Measurements from ENCODE around the gene TRIM65. TPM values are rescaled to one million over a fixed set of nuclear protein-coding genes. Genes with fewer than 3 reads are reported as not detected.

TRIM65 gene
- total and polyA plus RNA-seq, 2 experiments from 2014 or later: 12.5 to 16.8 TPM

- H3K4me3 ChIP-seq: no peak overlapping the region
- no peak overlapping the region for H3K27ac ChIP-seq
- no peak overlapping the region for H3K4me2 ChIP-seq
- WGBS (ENCODE audit: low lambda C conversion rate, missing lambda C conversion rate): 93% methylated on average over 15 of the region's 15 CpGs
- no peak overlapping the region for H2AFZ ChIP-seq
- H3K9me3 ChIP-seq (ENCODE audit: low read depth): no peaks in the 10 kb centered on the region
- no peak for DNase-seq (ENCODE audit: low spot score)
- H3K36me3 ChIP-seq (replicated peaks; ENCODE audit: insufficient read depth, low read depth): no peaks in the 10 kb centered on the region
- H4K20me1 ChIP-seq (ENCODE audit: insufficient read depth, poor library complexity, severe bottlenecking): no peaks in the 10 kb centered on the region
- H3K9me2 ChIP-seq (replicated peaks; ENCODE audit: insufficient read depth): no peaks in the 10 kb centered on the region
- H3K27me3 ChIP-seq: peaks cover 9% of the 10 kb centered on the region
- peaks cover 1% of the 10 kb centered on the region for H3K4me1 ChIP-seq (ENCODE audit: insufficient read depth)
- H3K79me2 ChIP-seq: no peaks in the 10 kb centered on the region
- TF ChIP-seq CTCF (IDR thresholded peaks at IDR 0.05; ENCODE audit: poor library complexity) (no peak), EZH2phosphoT487 (IDR thresholded peaks at IDR 0.05; ENCODE audit: low read depth, severe bottlenecking, unreplicated experiment) (no peak), EZH2 (IDR thresholded peaks at IDR 0.05; ENCODE audit: borderline replicate concordance) (no peak)
These were observed 14.9 kb downstream of the TRIM65 start for GRCh38 chr17:75881678-75882454.

GRCh38 chr17:75880266-75880665 lies 16.5 kb downstream of the TRIM65 start:
- no peak overlapping the region for H3K27ac ChIP-seq
- no peaks in the 10 kb centered on the region for H3K9me2 ChIP-seq (replicated peaks; ENCODE audit: insufficient read depth)
- WGBS (ENCODE audit: low lambda C conversion rate, missing lambda C conversion rate): 79% methylated on average over 7 of the region's 7 CpGs
- TF ChIP-seq EZH2 (IDR thresholded peaks at IDR 0.05; ENCODE audit: borderline replicate concordance): no peak
- no peak for TF ChIP-seq EZH2phosphoT487 (IDR thresholded peaks at IDR 0.05; ENCODE audit: low read depth, severe bottlenecking, unreplicated experiment)
- TF ChIP-seq CTCF (IDR thresholded peaks at IDR 0.05; ENCODE audit: poor library complexity): no peak
- no peak overlapping the region for H3K4me2 ChIP-seq
- no peak overlapping the region for H2AFZ ChIP-seq
- H3K27me3 ChIP-seq: peaks cover 9% of the 10 kb centered on the region
- no peaks in the 10 kb centered on the region for H3K36me3 ChIP-seq (replicated peaks; ENCODE audit: insufficient read depth, low read depth)
- no peaks in the 10 kb centered on the region for H3K9me3 ChIP-seq (ENCODE audit: low read depth)
- no peaks in the 10 kb centered on the region for H4K20me1 ChIP-seq (ENCODE audit: insufficient read depth, poor library complexity, severe bottlenecking)
- H3K4me1 ChIP-seq (ENCODE audit: insufficient read depth): peaks cover 13% of the 10 kb centered on the region
- DNase-seq (ENCODE audit: low spot score): no peak
- no peaks in the 10 kb centered on the region for H3K79me2 ChIP-seq
- no peak overlapping the region for H3K4me3 ChIP-seq

DNA sequence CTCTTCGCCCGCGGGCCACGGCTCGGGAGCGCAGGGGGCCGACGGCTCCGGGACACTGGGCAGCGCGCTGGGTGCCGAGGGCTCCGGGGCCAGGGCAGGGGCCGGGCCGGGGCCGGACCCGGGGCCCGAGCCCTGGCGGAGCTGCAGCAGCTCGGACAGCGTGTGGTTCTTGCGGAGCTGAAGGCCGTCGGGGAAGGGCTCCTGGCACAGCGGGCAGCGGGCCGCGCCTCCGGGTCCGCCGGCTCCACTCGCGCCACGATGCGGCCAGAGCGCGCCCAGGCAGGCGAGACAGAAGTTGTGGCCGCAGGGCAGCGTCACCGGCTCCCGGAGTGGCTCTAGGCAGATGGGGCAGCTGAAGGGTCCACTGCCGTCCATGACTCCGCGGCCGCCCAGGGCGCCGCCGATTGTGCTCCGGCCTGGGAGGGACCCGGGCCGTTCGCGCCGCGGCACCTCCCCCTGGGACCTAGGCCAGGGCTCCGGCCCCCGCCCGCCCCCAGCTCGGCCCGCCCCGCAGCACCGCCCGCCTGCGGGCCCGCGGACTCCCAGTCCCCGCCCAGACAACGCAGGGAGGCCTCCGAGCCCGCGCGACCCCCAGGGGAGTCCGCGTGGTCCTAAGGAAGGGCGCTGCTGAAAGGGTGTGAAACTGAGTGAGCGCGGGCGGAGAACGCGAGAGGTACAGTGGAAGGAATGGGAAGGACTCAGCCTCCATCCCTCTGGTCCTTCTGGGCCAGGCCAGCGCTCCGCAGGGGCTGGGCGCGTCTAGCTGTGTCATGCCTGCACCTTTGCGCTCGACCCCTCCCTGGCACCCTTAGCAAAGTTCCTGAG lies 18.4 kb downstream of the TRIM65 start, which contains the start of gene TRIM47:
TSS of gene TRIM47 (minus strand) at position 408 of the 825 bp plus-strand sequence. CDS start at position 375, 33 bp downstream.
- Histone ChIP-seq H4K20me1 (ENCODE audit: insufficient read depth, poor library complexity, severe bottlenecking) (no peaks in the 10 kb centered on the region), H3K36me3 (replicated peaks; ENCODE audit: insufficient read depth, low read depth) (no peaks in the 10 kb centered on the region), H3K9me2 (replicated peaks; ENCODE audit: insufficient read depth) (no peaks in the 10 kb centered on the region), H3K79me2 (no peaks in the 10 kb centered on the region), H3K4me3 (peak within 1 kb of the TSS; percentile 26), H3K9me3 (ENCODE audit: low read depth) (no peaks in the 10 kb centered on the region), H3K27me3 (peaks cover 9% of the 10 kb centered on the region), H3K4me2 (peak within 1 kb of the TSS; percentile 80), H3K27ac (peak within 1 kb of the TSS; percentile 71), H2AFZ (peak within 1 kb of the TSS; percentile 28), H3K4me1 (ENCODE audit: insufficient read depth) (peaks cover 13% of the 10 kb centered on the region)
- DNase-seq (ENCODE audit: low spot score): peak; percentile 71
- peak; percentile 14 for TF ChIP-seq CTCF (IDR thresholded peaks at IDR 0.05; ENCODE audit: poor library complexity)
- TF ChIP-seq EZH2phosphoT487 (IDR thresholded peaks at IDR 0.05; ENCODE audit: low read depth, severe bottlenecking, unreplicated experiment): no peak
- TF ChIP-seq EZH2 (IDR thresholded peaks at IDR 0.05; ENCODE audit: borderline replicate concordance): no peak
- WGBS (ENCODE audit: low lambda C conversion rate, missing lambda C conversion rate): 5% methylated on average over 26 of the region's 87 CpGs

Data from hepatocyte (in vitro differentiated cells).